Thoracic aorta (tissue), 2 donors: Measurements from ENCODE around the gene ACIN1. TPM values are rescaled to one million over a fixed set of nuclear protein-coding genes. Genes with fewer than 3 reads are reported as not detected.

ENCODE experiments used
- ATAC-seq: fragments of 150-250 bp; one replicate; pipeline ENCODE4 v1.8.0; 2017; ENCODE audit warnings: low read depth; ENCODE audit not compliant: insufficient number of reproducible peaks, low FRiP score
- DNase-seq: peaks from one replicate; pipeline ENCODE4 v3.0.0-alpha.2; 2020; ENCODE audit warnings: low spot score
- H3K27ac ChIP-seq, 2 donors: fragments of 200-600 bp; sonication (generic); 1 replicate in 1 of 2; 2 replicates in 1 of 2; pipeline ENCODE4 v1.5.1; 2016; ENCODE audit warnings: mild to moderate bottlenecking in 2 of 2, moderate library complexity in 2 of 2
- H3K27me3 ChIP-seq: fragments of 200-600 bp; sonication (generic); replicated peaks from 2 replicates; pipeline ENCODE4 v1.6.0; 2016; ENCODE audit warnings: mild to moderate bottlenecking; ENCODE audit not compliant: insufficient read depth
- H3K36me3 ChIP-seq: fragments of 200-600 bp; sonication (generic); one replicate; pipeline ENCODE4 v1.5.1; 2016
- H3K4me1 ChIP-seq, 2 donors: fragments of 200-600 bp; sonication (generic); 1 replicate in 1 of 2; 2 replicates in 1 of 2; pipeline versions ENCODE4 v1.5.1 to v1.6.0; 2016; ENCODE audit warnings: low read depth in 2 of 2, mild to moderate bottlenecking in 1 of 2; ENCODE audit not compliant: control insufficient read depth in 1 of 2
- H3K4me3 ChIP-seq: fragments of 200-600 bp; sonication (generic); 2 replicates; pipeline ENCODE4 v1.5.1; 2016; ENCODE audit warnings: mild to moderate bottlenecking
- H3K9me3 ChIP-seq: fragments of 200-600 bp; sonication (generic); 2 replicates; pipeline ENCODE4 v1.5.1; 2016
- total RNA-seq, 2 donors: library from RNA; depleted of rRNA; stranded (reverse); fragments of >200 nt; gene quantifications; one replicate each; pipeline versions ENCODE4 v1.1.0 to v1.2.3, GENCODE V29; 2016
- TF ChIP-seq, protein P1 (sequence below): fragments of 200-600 bp; sonication (generic); IDR thresholded peaks from one replicate; pipeline ENCODE4 v1.5.1; 2019; ENCODE audit warnings: antibody characterized with exemption

Gene ACIN1
- total RNA-seq, 2 donors from 2014 or later = 117 to 154 TPM

GRCh38 chr14:23055147-23055550, 39.8 kb downstream of the ACIN1 start:
- Histone ChIP-seq H3K4me1 (peaks cover 6 to 11% of the 10 kb centered on the region in 2 donors), H3K4me3 (no peak overlapping the region), H3K27me3 (no peaks in the 10 kb centered on the region), H3K36me3 (peaks cover 6% of the 10 kb centered on the region), H3K27ac (no peak overlapping the region), H3K9me3 (no peaks in the 10 kb centered on the region)
- TF ChIP-seq, protein P1, sequence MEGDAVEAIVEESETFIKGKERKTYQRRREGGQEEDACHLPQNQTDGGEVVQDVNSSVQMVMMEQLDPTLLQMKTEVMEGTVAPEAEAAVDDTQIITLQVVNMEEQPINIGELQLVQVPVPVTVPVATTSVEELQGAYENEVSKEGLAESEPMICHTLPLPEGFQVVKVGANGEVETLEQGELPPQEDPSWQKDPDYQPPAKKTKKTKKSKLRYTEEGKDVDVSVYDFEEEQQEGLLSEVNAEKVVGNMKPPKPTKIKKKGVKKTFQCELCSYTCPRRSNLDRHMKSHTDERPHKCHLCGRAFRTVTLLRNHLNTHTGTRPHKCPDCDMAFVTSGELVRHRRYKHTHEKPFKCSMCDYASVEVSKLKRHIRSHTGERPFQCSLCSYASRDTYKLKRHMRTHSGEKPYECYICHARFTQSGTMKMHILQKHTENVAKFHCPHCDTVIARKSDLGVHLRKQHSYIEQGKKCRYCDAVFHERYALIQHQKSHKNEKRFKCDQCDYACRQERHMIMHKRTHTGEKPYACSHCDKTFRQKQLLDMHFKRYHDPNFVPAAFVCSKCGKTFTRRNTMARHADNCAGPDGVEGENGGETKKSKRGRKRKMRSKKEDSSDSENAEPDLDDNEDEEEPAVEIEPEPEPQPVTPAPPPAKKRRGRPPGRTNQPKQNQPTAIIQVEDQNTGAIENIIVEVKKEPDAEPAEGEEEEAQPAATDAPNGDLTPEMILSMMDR = no peak
- ATAC-seq = no peak
- DNase-seq = no peak

GRCh38 chr14:23054000-23054811, 40.7 kb downstream of the ACIN1 start:
- no peak for DNase-seq
- H3K9me3 ChIP-seq = no peaks in the 10 kb centered on the region
- H3K36me3 ChIP-seq = peaks cover 2% of the 10 kb centered on the region
- TF ChIP-seq, protein P1 = no peak
- no peak for ATAC-seq
- no peak overlapping the region for H3K27ac ChIP-seq
- H3K4me1 ChIP-seq = peaks cover 6 to 11% of the 10 kb centered on the region in 2 donors
- no peak overlapping the region for H3K4me3 ChIP-seq
- H3K27me3 ChIP-seq = no peaks in the 10 kb centered on the region

GRCh38 chr14:23053426-23053825, 41.5 kb downstream of the ACIN1 start:
- Histone ChIP-seq H3K4me1 (peaks cover 6 to 11% of the 10 kb centered on the region in 2 donors), H3K9me3 (no peaks in the 10 kb centered on the region), H3K27ac (no peak overlapping the region), H3K4me3 (no peak overlapping the region), H3K27me3 (no peaks in the 10 kb centered on the region), H3K36me3 (no peaks in the 10 kb centered on the region)
- TF ChIP-seq, protein P1 = no peak
- no peak for DNase-seq
- no peak for ATAC-seq

DNA sequence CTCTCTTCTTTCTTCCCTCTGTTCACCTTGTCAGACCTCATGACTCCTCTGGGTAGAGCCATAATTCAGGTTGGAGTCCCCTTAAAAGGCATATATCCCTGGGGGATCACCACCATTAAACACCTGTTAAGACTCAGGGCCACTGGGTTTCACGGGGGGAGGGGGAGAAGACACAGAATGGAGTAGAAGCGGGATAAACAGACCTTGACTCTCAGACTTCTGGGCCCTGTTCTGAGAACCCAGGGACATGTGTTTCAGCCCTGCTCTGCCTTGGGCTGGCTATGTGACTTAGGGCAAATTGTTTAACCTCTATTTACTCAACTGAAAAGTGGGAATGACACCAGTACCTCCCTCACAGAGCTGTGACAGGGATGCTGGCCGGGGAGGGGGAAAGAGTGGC, 42.3 kb downstream of the ACIN1 start:
- no peaks in the 10 kb centered on the region for H3K27me3 ChIP-seq

GRCh38 chr14:23052182-23052623, 42.7 kb downstream of the ACIN1 start:
- TF ChIP-seq, protein P1 = no peak
- H3K9me3 ChIP-seq = no peaks in the 10 kb centered on the region
- DNase-seq (no peak), ATAC-seq (no peak)
- H3K36me3 ChIP-seq = no peaks in the 10 kb centered on the region
- H3K27ac ChIP-seq = no peak overlapping the region
- H3K27me3 ChIP-seq = no peaks in the 10 kb centered on the region
- H3K4me3 ChIP-seq = no peak overlapping the region
- peaks cover 6 to 10% of the 10 kb centered on the region in 2 donors for H3K4me1 ChIP-seq

More for the DNA sequence above, 42.3 kb downstream of the ACIN1 start:
- Histone ChIP-seq H3K27ac (no peak overlapping the region), H3K4me1 (peaks cover 6 to 11% of the 10 kb centered on the region in 2 donors), H3K36me3 (no peaks in the 10 kb centered on the region), H3K9me3 (no peaks in the 10 kb centered on the region), H3K4me3 (no peak overlapping the region)
- DNase-seq (no peak), ATAC-seq (no peak)
- TF ChIP-seq, protein P1 = no peak
